GM18858 (cell line): ENCODE results near the gene SLC22A31.
"Not testable (repeated sequence)": the region's sequence is repeated elsewhere in the genome, so short reads cannot be mapped to it uniquely, and the experiment has no call there.

Source experiments
- ATAC-seq: cut with Tn5 transposase; IDR thresholded peaks from one replicate; pipeline ENCODE4 v1.9.1; 2021; ENCODE audit not compliant: unreplicated experiment

Gene SLC22A31

GRCh38 chr16:89200124-89200849 is at the start of gene SLC22A31:
Gene SLC22A31, minus strand, starts transcription at chr16:89200537. Its CDS starts 36 bp downstream, at chr16:89200501.
- no peak for ATAC-seq

GRCh38 chr16:89248196-89248982 is 48.1 kb upstream of the SLC22A31 start:
- no peak for ATAC-seq

GRCh38 chr16:89247734-89248075 is 47.4 kb upstream of the SLC22A31 start:
- not testable (repeated sequence) for ATAC-seq

DNA sequence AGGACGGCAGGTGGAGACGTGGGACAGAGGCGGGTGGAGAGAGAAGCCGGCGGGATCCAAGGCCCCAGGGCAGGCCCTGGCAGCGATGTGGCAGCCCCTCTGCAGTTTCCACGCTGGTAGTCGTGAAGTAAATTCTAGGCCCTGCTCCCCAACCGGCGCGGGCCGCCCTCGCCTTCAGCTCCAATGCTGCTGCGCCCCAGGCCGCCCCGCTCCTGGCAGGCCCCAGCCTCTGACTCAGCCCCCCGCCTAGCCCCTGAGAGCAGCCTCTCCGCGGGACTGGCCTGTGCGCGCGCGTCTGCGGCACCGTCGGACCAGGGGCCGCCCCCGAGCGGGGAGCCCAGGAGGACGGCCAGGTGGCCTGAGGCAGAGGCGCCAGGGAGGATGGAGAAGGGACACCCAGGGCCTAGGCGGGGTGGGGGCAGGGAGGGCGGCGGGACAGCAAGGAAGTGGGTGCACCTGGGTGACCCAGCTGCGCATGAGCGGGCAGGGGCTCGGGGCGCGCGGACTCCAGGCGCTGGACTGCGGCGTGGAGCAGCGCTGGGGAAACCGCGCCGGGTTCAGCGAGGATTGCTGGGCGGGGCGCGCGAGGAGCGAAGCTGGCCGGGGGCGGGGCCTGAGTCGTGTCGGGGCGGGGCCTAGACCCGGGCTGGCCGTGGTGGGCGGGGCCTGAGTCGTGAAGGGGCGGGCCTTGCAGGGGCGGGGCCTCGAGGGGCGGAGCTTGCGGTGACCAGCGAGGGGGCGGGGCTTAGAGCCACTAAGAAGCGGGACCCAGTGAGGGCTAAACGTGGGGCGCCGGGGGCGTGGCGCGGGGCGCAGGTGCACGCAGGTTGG is 46.8 kb upstream of the SLC22A31 start:
- no peak for ATAC-seq

DNA sequence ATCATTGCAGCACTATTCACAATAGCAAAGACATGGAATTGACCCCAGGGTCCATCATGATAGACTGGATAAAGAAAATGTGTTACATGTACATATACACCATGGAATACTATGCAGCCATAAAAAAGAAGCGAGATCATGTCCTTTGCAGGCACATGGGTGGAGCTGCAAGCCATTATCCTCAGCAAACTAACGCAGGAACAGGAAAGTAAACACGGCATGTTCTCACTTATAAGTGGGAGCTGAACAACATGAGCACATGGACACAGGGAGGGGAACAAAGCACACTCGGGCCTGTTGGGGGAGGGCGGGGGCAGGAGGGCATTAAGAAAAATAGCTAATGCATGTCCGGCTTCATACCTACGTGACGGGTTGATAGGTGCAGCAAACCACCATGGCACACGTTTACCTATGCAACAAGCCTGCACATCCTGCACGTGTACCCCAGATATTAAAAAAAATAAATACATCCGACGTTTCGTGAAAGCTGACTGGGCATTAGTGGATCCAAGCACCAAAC is 46.1 kb upstream of the SLC22A31 start:
- ATAC-seq, result no peak

GRCh38 chr16:89244754-89245153 is 44.4 kb upstream of the SLC22A31 start:
- no peak for ATAC-seq

DNA sequence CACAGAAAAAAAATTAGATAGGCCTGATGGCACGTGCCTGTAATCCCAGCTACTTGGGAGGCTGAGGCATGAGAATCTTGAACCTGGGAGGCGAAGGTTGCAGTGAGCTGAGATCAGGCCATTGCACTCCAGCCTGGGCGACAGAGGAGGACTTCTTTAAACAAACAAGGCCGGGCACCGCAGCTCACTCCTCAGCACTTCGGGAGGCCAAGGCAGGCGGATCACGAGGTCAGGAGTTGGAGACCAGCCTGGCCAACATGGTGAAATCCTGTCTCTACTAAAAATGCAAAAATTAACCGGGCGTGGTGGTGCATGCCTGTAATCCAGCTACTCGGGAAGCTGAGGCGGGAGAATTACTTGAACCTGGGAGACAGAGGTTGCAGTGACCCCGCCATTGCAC is 43.9 kb upstream of the SLC22A31 start:
- ATAC-seq, result not testable (repeated sequence)

GRCh38 chr16:89243664-89244063 is 43.3 kb upstream of the SLC22A31 start:
- no peak for ATAC-seq

- ATAC-seq, result no peak
These were observed 42.5 kb upstream of the SLC22A31 start for GRCh38 chr16:89242795-89243200.

DNA sequence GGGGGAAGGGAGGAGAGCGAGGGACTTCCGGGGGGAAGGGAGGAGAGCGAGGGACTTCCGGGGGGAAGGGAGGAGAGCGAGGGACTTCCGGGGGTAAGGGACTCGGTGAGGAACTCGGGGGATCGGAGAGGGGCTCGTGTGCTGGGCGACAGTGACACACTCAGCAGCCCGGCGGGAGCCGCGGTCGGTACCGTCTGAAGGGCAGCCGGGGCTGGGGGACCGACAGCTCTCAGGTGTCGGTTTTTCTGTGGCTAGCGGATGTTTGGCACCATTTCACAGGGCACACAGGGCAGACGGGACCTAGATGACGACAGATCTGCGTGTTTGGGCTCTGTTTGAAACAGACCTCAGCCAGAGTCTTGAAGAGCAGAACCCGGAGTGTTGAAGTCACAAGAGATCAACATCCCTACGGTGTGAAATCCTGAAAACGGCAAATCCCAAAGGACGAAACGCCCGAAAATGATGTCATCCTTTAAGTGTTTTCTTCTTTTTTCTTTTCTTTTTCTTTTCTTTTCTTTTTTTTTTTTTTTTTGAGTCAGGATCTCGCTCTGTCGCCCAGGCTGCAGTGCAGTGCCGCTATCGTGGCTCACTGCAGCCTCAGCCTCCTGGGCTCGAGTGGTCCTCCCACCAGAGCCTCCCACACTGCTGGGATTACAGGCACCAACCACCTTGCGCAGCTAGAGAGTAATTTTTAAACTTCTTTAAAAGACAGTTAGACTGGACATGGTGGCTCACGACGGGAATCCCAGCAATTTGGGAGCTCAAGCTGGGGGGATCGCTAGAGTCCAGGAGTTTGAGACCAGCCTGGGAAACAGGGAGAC is 41.1 kb upstream of the SLC22A31 start:
- ATAC-seq, result peak; percentile 41

GRCh38 chr16:89237733-89238132 is 37.4 kb upstream of the SLC22A31 start:
- ATAC-seq, result no peak

DNA sequence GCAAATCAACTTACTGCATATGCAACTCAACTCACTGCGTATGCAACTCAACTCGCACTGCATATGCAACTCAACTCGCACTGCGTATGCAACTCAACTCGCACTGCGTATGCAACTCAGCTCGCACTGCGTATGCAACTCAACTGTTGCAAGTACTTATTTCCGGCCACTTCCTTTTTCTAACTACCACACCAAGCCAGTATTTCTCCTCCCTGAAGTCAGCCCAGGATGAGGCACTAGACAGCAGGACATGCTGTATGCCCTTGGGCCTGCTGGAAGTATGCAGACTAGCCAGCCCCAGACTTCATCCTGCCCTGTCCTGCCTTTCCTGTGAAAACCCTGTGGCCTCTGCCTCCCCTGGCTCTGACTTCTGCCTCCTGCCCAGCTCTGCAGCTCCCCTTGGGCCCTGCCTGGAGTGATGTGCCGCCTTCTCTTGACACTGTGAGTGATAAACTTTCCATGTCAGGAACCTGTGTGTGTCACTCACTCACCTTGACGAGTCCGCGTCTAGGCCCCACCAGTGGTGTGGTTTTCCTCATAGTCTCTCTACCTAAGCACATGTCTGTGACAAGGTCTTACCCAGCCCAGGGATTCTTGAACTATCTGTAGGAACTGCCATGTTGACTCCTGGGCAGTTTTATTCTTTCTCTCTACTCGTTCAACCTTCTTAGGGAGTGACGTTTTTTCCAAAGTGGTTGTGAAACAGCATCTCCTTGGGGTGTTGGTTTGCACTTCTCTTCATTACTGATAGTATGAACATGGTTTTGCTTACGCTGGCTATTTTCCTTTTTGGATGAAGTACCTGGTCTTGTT is 33.5 kb upstream of the SLC22A31 start:
- ATAC-seq, result no peak

DNA sequence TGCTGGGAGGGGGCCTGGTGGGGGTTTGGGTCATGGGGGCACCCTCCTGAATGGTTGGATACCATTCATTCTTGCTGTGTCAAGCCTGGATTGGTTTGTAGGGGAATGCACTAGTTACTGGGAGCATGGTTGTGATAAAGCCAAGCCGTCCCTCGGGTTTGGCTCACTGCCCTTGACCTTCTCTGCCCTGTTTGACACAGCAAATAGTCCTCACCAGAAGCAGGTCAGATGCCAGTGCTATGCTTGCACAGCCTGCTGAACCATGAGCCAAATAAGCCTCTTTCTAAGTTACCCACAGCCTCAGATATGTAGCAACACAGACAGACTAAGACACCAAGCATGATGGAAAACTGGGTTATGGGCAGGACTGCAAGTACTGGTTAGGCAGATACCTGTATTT is 31.8 kb upstream of the SLC22A31 start:
- ATAC-seq, result no peak

GRCh38 chr16:89230255-89230654 is 29.9 kb upstream of the SLC22A31 start:
- no peak for ATAC-seq

GRCh38 chr16:89224665-89225064 is 24.3 kb upstream of the SLC22A31 start:
- no peak for ATAC-seq

GRCh38 chr16:89222931-89223330 is 22.6 kb upstream of the SLC22A31 start:
- no peak for ATAC-seq

DNA sequence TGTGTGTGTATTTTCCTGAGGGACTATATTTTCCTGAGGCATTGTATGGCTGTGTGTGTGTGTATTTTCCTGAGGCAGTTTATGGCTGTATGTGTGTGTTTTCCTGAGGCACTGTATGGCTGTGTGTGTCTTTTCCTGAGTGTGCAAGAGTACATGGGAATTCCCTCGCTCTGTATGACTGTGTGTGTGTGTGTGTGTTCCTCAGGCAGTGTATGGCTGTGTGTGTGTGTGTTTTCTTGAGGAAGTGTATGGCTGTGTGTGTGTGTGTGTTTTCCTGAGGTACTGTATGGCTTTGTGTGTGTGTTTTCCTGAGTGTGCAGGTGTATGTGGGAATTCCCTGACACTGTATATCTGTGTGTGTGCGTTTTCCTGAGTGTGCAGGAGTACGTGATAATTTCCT is 21.3 kb upstream of the SLC22A31 start:
- no peak for ATAC-seq

GRCh38 chr16:89219365-89219764 is 19.0 kb upstream of the SLC22A31 start:
- ATAC-seq, result no peak

- peak; percentile 54 for ATAC-seq
These were observed 17.3 kb upstream of the SLC22A31 start, which contains the start of gene ZNF778 for GRCh38 chr16:89217388-89218191. Gene ZNF778, plus strand, starts transcription at chr16:89217703. Its CDS starts 3,425 bp downstream, at chr16:89221128.
